ENCODE results near the gene SSUH2.
"Not testable (repeated sequence)": the region's sequence is repeated elsewhere in the genome, so short reads cannot be mapped to it uniquely, and the experiment has no call there.

SSUH2 gene

DNA sequence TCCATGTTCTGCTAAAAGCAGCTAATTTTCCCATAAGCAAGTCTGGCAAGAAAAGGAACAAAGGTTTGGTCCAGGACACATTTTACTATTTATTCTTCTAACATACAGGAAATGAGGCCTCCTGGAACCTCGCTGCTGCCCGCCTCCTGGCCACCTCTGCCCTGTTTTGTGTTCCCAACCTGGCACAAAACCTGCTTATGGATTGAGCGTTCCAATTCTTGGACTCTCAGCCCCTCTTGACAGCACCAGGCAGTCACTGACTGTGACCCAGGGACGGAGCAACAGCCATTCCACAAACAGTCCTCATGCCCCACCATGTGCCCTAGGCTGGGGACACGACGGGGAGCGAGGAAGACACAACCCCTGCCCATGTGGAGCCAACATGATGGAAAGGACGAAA is 11.6 kb upstream of the SSUH2 start:
- TF ChIP-seq, protein P1, sequence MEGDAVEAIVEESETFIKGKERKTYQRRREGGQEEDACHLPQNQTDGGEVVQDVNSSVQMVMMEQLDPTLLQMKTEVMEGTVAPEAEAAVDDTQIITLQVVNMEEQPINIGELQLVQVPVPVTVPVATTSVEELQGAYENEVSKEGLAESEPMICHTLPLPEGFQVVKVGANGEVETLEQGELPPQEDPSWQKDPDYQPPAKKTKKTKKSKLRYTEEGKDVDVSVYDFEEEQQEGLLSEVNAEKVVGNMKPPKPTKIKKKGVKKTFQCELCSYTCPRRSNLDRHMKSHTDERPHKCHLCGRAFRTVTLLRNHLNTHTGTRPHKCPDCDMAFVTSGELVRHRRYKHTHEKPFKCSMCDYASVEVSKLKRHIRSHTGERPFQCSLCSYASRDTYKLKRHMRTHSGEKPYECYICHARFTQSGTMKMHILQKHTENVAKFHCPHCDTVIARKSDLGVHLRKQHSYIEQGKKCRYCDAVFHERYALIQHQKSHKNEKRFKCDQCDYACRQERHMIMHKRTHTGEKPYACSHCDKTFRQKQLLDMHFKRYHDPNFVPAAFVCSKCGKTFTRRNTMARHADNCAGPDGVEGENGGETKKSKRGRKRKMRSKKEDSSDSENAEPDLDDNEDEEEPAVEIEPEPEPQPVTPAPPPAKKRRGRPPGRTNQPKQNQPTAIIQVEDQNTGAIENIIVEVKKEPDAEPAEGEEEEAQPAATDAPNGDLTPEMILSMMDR (IDR thresholded peaks at IDR 0.05) = no peak
- no peaks in the 10 kb centered on the region for H3K27me3 ChIP-seq (ENCODE audit: control insufficient read depth, insufficient read depth, low read length)
- no peak overlapping the region for H3K4me2 ChIP-seq (ENCODE audit: low read length)
- no peak overlapping the region for H2AFZ ChIP-seq
- no peaks in the 10 kb centered on the region for H3K9me3 ChIP-seq (ENCODE audit: control insufficient read depth, low read length)
- H3K36me3 ChIP-seq (ENCODE audit: control insufficient read depth, insufficient read depth, low read length) = no peaks in the 10 kb centered on the region
- no peaks in the 10 kb centered on the region for H3K79me2 ChIP-seq
- H3K27ac ChIP-seq = no peak overlapping the region
- peaks cover under 1% of the 10 kb centered on the region for H3K4me1 ChIP-seq
- H3K4me3 ChIP-seq (ENCODE audit: low read depth, low read length) = no peak overlapping the region
- no peak overlapping the region for H3K9ac ChIP-seq

DNA sequence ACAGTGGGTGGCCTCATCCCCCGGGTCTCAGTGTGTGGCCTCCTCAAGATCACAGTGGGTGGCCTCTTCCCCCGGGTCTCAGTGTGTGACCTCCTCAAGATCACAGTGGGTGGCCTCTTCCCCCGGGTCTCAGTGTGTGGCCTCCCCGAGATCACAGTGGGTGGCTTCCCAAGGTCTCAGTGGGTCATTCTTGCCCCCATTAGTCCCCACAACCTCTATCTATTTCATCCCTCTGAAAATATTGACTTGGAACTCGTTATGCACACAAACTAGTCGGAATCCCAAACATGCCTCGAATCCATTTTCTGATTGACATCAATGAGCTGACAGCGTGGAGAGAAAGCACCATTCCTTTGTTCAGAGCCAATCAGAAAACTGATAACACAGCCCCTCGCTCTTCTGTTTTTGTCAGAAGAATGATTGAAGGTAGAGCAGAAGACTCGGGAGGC is 10.8 kb upstream of the SSUH2 start:
- Histone ChIP-seq H3K4me1 (peaks cover 9% of the 10 kb centered on the region), H3K36me3 (ENCODE audit: control insufficient read depth, insufficient read depth, low read length) (no peaks in the 10 kb centered on the region), H3K27me3 (ENCODE audit: control insufficient read depth, insufficient read depth, low read length) (no peaks in the 10 kb centered on the region), H3K9ac (no peak overlapping the region), H3K9me3 (ENCODE audit: control insufficient read depth, low read length) (no peaks in the 10 kb centered on the region), H3K4me3 (ENCODE audit: low read depth, low read length) (no peak overlapping the region), H3K27ac (no peak overlapping the region), H2AFZ (no peak overlapping the region), H3K79me2 (no peaks in the 10 kb centered on the region), H3K4me2 (ENCODE audit: low read length) (no peak overlapping the region)
- TF ChIP-seq, protein P1 (IDR thresholded peaks at IDR 0.05) = no peak

DNA sequence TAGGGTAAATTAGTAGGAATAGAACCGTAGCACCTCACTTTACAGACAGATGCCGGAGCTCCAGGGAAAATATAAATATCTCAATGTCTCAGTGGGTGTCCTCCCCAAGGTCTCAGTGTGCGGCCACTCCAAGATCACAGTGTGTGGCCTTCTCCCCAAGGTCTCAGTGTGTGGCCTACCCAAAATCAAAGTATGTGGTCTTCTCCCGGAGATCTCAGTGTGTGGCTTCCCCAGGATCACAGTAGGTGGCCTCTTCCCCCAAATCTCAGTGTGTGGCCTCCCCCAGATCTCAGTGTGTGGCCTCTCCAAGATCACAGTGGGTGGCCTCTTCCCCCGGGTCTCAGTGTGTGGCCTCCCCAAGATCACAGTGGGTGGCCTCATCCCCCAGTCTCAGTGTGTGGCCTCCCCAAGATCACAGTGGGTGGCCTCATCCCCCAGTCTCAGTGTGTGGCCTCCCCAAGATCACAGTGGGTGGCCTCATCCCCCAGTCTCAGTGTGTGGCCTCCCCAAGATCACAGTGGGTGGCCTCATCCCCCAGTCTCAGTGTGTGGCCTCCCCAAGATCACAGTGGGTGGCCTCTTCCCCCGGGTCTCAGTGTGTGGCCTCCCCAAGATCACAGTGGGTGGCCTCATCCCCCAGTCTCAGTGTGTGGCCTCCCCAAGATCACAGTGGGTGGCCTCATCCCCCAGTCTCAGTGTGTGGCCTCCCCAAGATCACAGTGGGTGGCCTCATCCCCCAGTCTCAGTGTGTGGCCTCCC is 10.2 kb upstream of the SSUH2 start:
- H3K4me2 ChIP-seq (ENCODE audit: low read length); H3K79me2 ChIP-seq: not testable (repeated sequence)
- H3K4me1 ChIP-seq = peaks cover 10% of the 10 kb centered on the region

DNA sequence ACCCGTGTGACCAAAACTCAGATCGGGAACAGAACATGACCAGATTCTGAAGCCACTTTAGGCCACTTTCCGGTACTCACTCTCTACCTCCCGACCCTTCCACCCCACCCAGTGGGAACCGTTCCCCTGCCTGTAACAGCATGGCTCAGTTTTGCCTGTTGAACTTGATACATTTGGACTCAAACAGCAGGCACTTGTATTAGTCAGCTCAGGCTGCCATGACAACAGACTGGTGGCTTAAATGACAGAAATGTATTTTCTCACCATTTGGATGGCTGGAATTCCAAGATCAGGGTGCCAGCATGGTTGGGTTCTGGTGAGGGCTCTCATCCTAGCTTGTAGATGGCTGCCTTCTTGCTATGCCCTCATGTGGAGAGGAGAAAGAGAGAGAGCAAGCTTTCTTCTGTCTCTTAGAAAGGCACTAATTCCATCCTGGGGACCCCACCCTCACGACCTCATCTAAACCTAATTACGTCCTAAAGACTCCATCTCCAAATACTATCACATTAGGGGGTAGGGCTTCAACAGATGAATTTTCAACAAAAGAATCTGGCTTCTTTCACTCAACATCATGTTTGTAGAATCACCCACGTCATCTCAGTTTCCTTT is 9.3 kb upstream of the SSUH2 start:
- Histone ChIP-seq H3K27me3 (ENCODE audit: control insufficient read depth, insufficient read depth, low read length) (no peaks in the 10 kb centered on the region), H3K4me1 (peaks cover 10% of the 10 kb centered on the region), H2AFZ (no peak overlapping the region), H3K27ac (no peak overlapping the region), H3K9ac (no peak overlapping the region), H3K79me2 (no peaks in the 10 kb centered on the region), H3K4me3 (ENCODE audit: low read depth, low read length) (no peak overlapping the region), H3K4me2 (ENCODE audit: low read length) (no peak overlapping the region), H3K36me3 (ENCODE audit: control insufficient read depth, insufficient read depth, low read length) (no peaks in the 10 kb centered on the region), H3K9me3 (ENCODE audit: control insufficient read depth, low read length) (no peaks in the 10 kb centered on the region)
- TF ChIP-seq, protein P1 (IDR thresholded peaks at IDR 0.05) = no peak

More for the DNA sequence above, 10.2 kb upstream of the SSUH2 start:
- not testable (repeated sequence) for H3K27me3 ChIP-seq (ENCODE audit: control insufficient read depth, insufficient read depth, low read length); H3K27ac ChIP-seq; H2AFZ ChIP-seq; H3K9ac ChIP-seq; H3K36me3 ChIP-seq (ENCODE audit: control insufficient read depth, insufficient read depth, low read length); H3K9me3 ChIP-seq (ENCODE audit: control insufficient read depth, low read length); H3K4me3 ChIP-seq (ENCODE audit: low read depth, low read length)

DNA sequence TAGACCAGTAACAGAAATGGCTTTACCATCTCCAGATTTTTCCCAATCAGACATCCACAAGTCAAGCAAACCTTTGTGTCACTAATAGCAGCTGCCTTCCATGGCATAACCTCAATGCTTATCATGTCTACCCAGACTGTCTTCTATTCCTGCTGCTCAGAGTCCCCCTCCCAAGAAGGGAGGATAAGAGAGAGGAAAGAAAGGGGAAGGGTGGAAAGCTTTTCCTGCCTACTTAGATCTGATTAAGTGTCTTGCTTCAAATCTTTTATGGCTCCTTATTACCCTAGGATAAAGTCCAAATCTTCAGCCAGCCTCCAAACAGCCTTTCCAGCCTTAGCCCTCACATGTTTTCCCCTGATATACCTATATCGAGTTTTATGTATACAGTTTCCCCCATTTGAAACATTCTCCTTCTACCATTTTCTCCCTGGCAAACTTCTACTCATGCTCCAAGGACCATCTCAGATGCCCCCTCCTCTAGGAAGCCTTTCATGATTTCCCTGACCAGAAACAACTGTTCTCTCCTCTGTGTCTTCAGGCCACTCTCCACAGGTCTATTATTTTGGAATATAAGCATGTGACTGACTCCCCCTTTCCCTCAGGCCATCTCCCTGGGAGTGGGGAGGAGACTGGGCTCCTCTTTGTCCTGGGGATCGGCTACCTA is 7.9 kb upstream of the SSUH2 start:
- Histone ChIP-seq H3K9me3 (ENCODE audit: control insufficient read depth, low read length) (no peaks in the 10 kb centered on the region), H3K4me1 (peaks cover 10% of the 10 kb centered on the region), H3K36me3 (ENCODE audit: control insufficient read depth, insufficient read depth, low read length) (no peaks in the 10 kb centered on the region), H3K27ac (no peak overlapping the region), H3K4me2 (ENCODE audit: low read length) (no peak overlapping the region), H3K27me3 (ENCODE audit: control insufficient read depth, insufficient read depth, low read length) (no peaks in the 10 kb centered on the region), H2AFZ (no peak overlapping the region), H3K79me2 (no peaks in the 10 kb centered on the region), H3K4me3 (ENCODE audit: low read depth, low read length) (no peak overlapping the region), H3K9ac (no peak overlapping the region)
- TF ChIP-seq, protein P1 (IDR thresholded peaks at IDR 0.05) = no peak
